GM12873 (cell line): Measurements from ENCODE around the gene AAMP.

ENCODE experiments used
- CTCF ChIP-seq: IDR thresholded peaks from 2 replicates; pipeline ENCODE4 v1.5.1; 2012; ENCODE audit warnings: low read depth, mild to moderate bottlenecking, moderate library complexity, low read length, control low read depth; ENCODE audit not compliant: insufficient read depth; ENCODE audit errors: missing control alignments

The AAMP gene

GRCh38 chr2:218262237-218262600 lies 7.7 kb downstream of the AAMP start:
- no peak for TF ChIP-seq CTCF

GRCh38 chr2:218261423-218262236 lies 8.3 kb downstream of the AAMP start:
- no peak for TF ChIP-seq CTCF

- TF ChIP-seq CTCF, result no peak
Observed at GRCh38 chr2:218260742-218261422, 9.1 kb downstream of the AAMP start, which contains the start of gene GPBAR1. GPBAR1 (plus strand) TSS chr2:218261015; CDS start chr2:218262725, 1,710 bp downstream.

- TF ChIP-seq CTCF, result no peak
Observed at GRCh38 chr2:218260166-218260565, 9.8 kb downstream of the AAMP start.

GRCh38 chr2:218259099-218259961 lies 10.6 kb downstream of the AAMP start:
- TF ChIP-seq CTCF, result no peak

GRCh38 chr2:218257390-218257981 lies 12.5 kb downstream of the AAMP start:
- peak; percentile 85 for TF ChIP-seq CTCF
